ENCODE measurements around the gene EIF2S3B. TPM values are rescaled to one million over a fixed set of nuclear protein-coding genes. Genes with fewer than 3 reads are reported as not detected.

EIF2S3B gene
- total RNA-seq, 2 experiments from 2014 or later: 2.1 to 3.1 TPM

DNA sequence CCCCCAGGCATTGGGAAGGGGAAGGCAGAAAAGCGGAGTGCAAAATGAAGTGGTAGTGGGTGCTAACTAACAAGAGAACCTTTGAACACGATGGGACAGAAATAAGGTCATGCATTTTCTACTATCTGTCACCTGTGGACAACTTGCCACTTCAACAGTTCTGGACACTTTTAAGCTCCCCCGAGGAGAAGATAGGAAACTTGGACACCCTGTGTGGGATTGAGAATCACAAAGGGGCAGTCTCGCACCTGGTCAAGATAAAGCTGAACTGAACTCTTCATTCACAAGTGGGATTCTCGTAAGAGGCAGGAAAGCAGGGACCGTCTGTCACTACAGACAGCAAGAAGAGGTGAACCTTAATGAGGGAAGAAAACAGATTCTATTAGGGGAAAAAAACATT, 51.6 kb downstream of the EIF2S3B start:
- Mint-ChIP-seq H3K27ac (no peak overlapping the region), H3K4me1 (ENCODE audit: low read depth) (peaks cover 6% of the 10 kb centered on the region), H3K27me3 (ENCODE audit: low read depth) (no peaks in the 10 kb centered on the region), H3K4me3 (no peak overlapping the region), H3K36me3 (ENCODE audit: low read depth) (no peaks in the 10 kb centered on the region), H3K9me3 (no peaks in the 10 kb centered on the region)
- CTCF ChIA-PET: interaction anchor here (2.3 kb wide), 1 partner anchor 321 kb away, joined by 5 read pairs; no protein-coding TSS in a partner anchor
- no peak for DNase-seq
- intact Hi-C loops (cut with micrococcal nuclease): loop anchor here (5.0 kb wide), 1 partner anchor 55 kb away; no protein-coding TSS in a partner anchor

- Mint-ChIP-seq H3K4me1 (ENCODE audit: low read depth) (peaks cover 6% of the 10 kb centered on the region), H3K27me3 (ENCODE audit: low read depth) (peaks cover under 1% of the 10 kb centered on the region), H3K27ac (no peak overlapping the region), H3K9me3 (no peaks in the 10 kb centered on the region), H3K36me3 (ENCODE audit: low read depth) (no peaks in the 10 kb centered on the region), H3K4me3 (no peak overlapping the region)
- CTCF ChIA-PET: interaction anchor here (2.3 kb wide), 1 partner anchor 322 kb away, joined by 5 read pairs; no protein-coding TSS in a partner anchor
- no peak for DNase-seq
- intact Hi-C loops (cut with micrococcal nuclease): loop anchor here (2.0 to 5.0 kb wide), 2 partner anchors 17 to 55 kb away; no protein-coding TSS in a partner anchor
Observed at GRCh38 chr12:10557766-10558165, 52.1 kb downstream of the EIF2S3B start.

Other genes starting within 250 kb of the EIF2S3B start
- under 1 TPM in 1 of 2 experiments, not detected in 1; 0.81 TPM for gene KLRD1, start 198.0 kb upstream of the EIF2S3B start, total RNA-seq
- under 1 TPM; 0.35 to 0.50 TPM for gene KLRK1, start 115.8 kb upstream of the EIF2S3B start, total RNA-seq
- not detected for gene KLRC4, start 96.1 kb upstream of the EIF2S3B start, total RNA-seq
- not detected for gene KLRC3, start 85.3 kb upstream of the EIF2S3B start, total RNA-seq
- gene KLRC2, start 69.9 kb upstream of the EIF2S3B start, total RNA-seq: not detected
- under 1 TPM in 1 of 2 experiments, not detected in 1; 0.21 TPM for gene KLRC1, start 52.5 kb upstream of the EIF2S3B start, total RNA-seq
- gene MAGOHB, start 107.7 kb downstream of the EIF2S3B start, total RNA-seq: 10 to 100 TPM; 58.8 to 61.1 TPM
- gene STYK1, start 168.2 kb downstream of the EIF2S3B start, total RNA-seq: not detected
- gene YBX3, start 217.4 kb downstream of the EIF2S3B start, total RNA-seq: 100 to 1,000 TPM; 192 to 219 TPM